HL-60/S4 treated with phorbol 12-myristate 13-acetate at 8.2 ng/mL for 4 days and 3 days (cell line): ENCODE results near the gene CAMK2A.

Source experiments
- in situ Hi-C: fragments of 300-500 bp; cut with MboI; formaldehyde crosslinking; loops from 2 replicates; pipeline ENCODE4 v1.15.0; 2022; ENCODE audit warnings: low sequenced_read_pairs

The CAMK2A gene

DNA sequence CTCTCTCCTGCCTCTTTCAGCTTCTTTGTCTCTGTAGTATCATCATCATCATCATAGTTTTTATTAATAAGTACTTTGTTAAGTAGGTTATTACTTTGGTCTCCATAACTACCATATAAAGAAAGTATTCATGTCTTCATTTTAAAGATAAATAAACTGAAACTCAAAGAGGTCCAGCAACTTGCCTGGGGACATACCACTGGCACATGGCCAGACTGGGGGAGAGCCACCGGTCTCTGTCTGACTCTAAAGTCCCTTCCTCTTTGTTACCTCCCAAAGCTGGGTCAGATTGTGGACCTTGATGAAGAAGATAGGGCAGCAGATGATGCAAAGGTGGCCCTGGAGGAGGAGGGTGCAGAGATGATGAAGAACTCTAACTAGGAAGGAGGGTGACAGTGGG lies 114.5 kb downstream of the CAMK2A start:
- in situ Hi-C loops: no loop called here

GRCh38 chr5:150174285-150174684 lies 115.3 kb downstream of the CAMK2A start:
- in situ Hi-C loops: no loop called here

DNA sequence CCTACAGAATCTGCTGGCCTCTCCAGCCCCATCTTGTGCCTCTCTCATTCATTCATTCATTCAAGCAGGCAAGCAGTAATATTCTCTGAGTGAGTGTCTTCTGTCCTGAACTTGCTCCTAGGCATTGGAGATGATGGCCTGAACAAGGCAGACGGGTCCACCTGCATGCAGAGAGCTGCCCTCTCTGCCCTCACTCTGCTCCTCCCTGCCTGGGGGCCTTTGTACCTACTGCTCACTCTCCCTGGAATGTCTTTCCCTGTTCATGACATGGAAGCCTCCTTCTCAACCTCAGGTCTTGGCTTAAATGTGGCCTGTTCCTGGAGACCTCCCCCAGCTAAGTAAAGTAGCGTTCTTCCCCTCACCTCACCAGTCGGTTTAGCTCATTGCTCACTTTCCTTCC lies 116.4 kb downstream of the CAMK2A start:
- in situ Hi-C loops: no loop called here

DNA sequence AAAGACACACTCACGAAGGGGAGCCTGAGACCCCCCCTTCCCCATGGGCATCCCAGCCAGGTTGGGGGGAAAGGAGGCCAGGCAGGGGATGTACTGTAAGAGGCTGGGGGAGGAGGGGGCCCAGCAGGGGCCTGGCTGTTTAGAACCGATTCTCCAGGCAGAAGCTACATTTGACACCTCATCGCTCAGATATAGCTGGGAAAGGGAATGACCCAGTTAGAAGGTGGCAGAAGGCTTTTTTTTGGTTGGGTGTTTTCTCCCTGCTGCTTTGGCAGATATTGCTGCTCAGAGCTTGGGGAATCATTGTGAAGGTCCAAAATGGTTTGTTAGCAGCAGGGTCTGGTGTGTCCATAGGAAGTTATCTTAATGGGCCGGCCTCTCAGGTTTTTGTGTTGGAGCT lies 117.0 kb downstream of the CAMK2A start:
- in situ Hi-C loops: no loop called here

DNA sequence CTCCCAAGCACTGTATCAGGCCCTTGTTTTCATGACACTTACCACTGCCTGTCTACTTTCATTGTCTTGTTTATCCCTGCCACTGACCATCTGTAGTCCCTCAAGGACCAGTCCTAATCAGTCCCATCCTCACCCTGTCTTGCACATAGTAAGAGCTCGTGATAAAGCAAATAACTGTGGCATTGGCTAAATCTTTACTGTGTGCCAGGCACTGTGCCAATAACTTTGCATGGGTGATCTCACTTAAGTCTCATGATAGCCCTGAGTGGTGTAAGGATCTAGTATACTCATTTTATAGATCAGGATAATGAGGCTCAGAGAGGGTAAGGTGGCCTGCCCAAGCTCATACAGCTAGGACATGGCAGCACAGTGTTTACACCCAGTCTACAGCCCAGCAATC lies 117.4 kb downstream of the CAMK2A start:
- in situ Hi-C loops: no loop called here
